H1 (cell line): ENCODE measurements around the gene BCAS3. TPM values are rescaled to one million over a fixed set of nuclear protein-coding genes. Genes with fewer than 3 reads are reported as not detected.

Source experiments
- BRCA1 ChIP-seq: IDR thresholded peaks from 2 replicates; pipeline ENCODE4 v1.6.1; 2012; ENCODE audit warnings: low read depth, low read length, improper control_type of control experiment
- JUN ChIP-seq: IDR thresholded peaks from 2 replicates; pipeline ENCODE4 v1.6.1; 2011; ENCODE audit warnings: low read depth, mild to moderate bottlenecking, improper control_type of control experiment, low read length
- JUND ChIP-seq: IDR thresholded peaks from 2 replicates; pipeline ENCODE4 v1.6.1; 2011; ENCODE audit warnings: mild to moderate bottlenecking, improper control_type of control experiment, low read length
- KDM1A ChIP-seq: fragments of 200-600, 300-600 bp; sonication (generic); IDR thresholded peaks from 2 replicates; pipeline ENCODE4 v1.7.1; 2016; ENCODE audit warnings: mild to moderate bottlenecking, low read length, borderline replicate concordance
- SUZ12 ChIP-seq: fragments of 200-600 bp; sonication (generic); IDR thresholded peaks from 2 replicates; pipeline ENCODE4 v1.6.1; 2012; ENCODE audit warnings: mild to moderate bottlenecking, inconsistent platforms, low read length, moderate library complexity, mixed read lengths
- TCF12 ChIP-seq: IDR thresholded peaks from 2 replicates; pipeline ENCODE4 v1.6.1; 2011; ENCODE audit warnings: low read depth, mild to moderate bottlenecking, low read length
- polyA plus RNA-seq, 7 experiments: library from polyadenylated mRNA; depleted of rRNA in 3 of 7; stranded (reverse) in 5 of 7; unstranded in 2 of 7; fragments of >200 nt in 5 of 7; fragments of 200-250 nt in 2 of 7; gene quantifications; 1 replicate in 5 of 7; 2 replicates in 1 of 7; 4 replicates in 1 of 7; pipeline versions ENCODE4 v1.2.1 to v1.2.3, GENCODE V29; 2011 to 2013; ENCODE audit warnings: missing spikeins in 2 of 7, mixed read lengths in 2 of 7
- total RNA-seq: library from RNA; stranded (reverse); fragmentation: NEBNext Ultra II Directional; extraction: Animal tissue kit (Norgen Biotek cat#: 25700); gene quantifications from 2 replicates; pipeline ENCODE4 v1.2.1, GENCODE V29; 2021

BCAS3 gene
- total and polyA plus RNA-seq, 2 of the 8 experiments (the other 6 are each of a cell fraction or from before 2014, with no cell fraction given) = 9.9 to 13.3 TPM

DNA sequence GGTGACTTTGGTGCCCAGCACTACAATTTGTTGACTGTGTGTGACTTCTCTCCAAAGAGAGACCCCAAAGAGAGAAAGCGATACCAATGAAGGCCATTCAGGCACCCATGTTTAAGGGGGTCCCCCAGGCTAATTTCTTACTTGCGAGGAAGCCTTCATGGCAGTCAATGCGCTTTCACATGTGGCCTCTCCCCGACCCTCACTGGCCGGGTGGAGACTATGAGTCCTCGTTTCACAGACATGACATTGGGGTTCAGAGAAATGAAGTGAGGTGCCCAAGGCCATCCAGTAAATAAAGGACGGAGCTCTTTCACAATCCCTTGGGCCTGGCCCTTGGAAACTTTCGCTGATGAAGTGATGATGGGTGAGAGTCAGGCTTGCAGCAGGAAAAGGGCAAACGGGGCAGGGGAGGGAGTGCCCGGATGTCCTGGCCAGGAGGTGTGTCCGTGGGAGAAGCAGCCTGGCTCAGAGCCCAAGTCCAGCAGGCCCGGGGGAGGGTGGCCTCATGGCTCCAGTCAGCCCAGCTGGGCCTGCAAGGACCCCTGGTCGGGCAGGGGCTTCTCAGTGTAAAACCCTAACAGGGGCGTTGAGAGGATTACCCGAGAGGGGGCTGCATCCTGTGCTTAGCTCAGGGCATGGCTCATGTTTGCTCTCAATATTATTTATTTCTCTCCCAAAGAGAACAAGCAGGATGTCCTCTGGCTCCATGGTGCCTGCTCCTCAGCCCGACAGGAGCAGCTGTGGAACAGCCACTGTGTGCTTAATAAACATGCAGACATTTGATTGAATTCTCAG lies 736.7 kb downstream of the BCAS3 start (continued):
- TF ChIP-seq KDM1A (no peak), TCF12 (no peak), SUZ12 (no peak), JUND (no peak), BRCA1 (no peak), JUN (no peak)
